Measurements from ENCODE around the gene PREX1. TPM values are rescaled to one million over a fixed set of nuclear protein-coding genes. Genes with fewer than 3 reads are reported as not detected.

PREX1 gene
- total and polyA plus RNA-seq, 2 experiments from 2014 or later = 2.4 to 10.3 TPM

GRCh38 chr20:48688579-48688978 lies 139.2 kb downstream of the PREX1 start:
- Mint-ChIP-seq H3K36me3 (ENCODE audit: low read depth) (peaks cover 10% of the 10 kb centered on the region), H3K27me3 (ENCODE audit: insufficient read depth, low read depth, poor library complexity) (peaks cover 7% of the 10 kb centered on the region), H3K27ac (no peak overlapping the region), H3K4me1 (peaks cover 5% of the 10 kb centered on the region), H3K9me3 (no peaks in the 10 kb centered on the region), H3K4me3 (no peak overlapping the region)
- H3K36me3 ChIP-seq (ENCODE audit: insufficient read depth) = no peaks in the 10 kb centered on the region
- H3K4me2 ChIP-seq = no peak overlapping the region
- H3K4me3 ChIP-seq = no peak overlapping the region
- no peaks in the 10 kb centered on the region for H3F3A ChIP-seq (replicated peaks; ENCODE audit: low read depth)
- no peaks in the 10 kb centered on the region for H4K20me1 ChIP-seq (replicated peaks; ENCODE audit: insufficient read depth)
- TF ChIP-seq ZNF331 (CRISPR knock-in tag; IDR thresholded peaks at IDR 0.05; ENCODE audit: low read depth) (no peak), CTCF (conservative IDR thresholded peaks at IDR 0.05; ENCODE audit: low read depth in 2 of 2) (no peak), ZNF462 (CRISPR knock-in tag; IDR thresholded peaks at IDR 0.05) (no peak), CREB1 (CRISPR knock-in tag; IDR thresholded peaks at IDR 0.05; ENCODE audit: low read depth) (no peak), ZNF114 (CRISPR knock-in tag; IDR thresholded peaks at IDR 0.05) (no peak), EZH2phosphoT487 (IDR thresholded peaks at IDR 0.05; ENCODE audit: unreplicated experiment) (no peak), POLR2AphosphoS5 (IDR thresholded peaks at IDR 0.05; ENCODE audit: low read depth) (no peak), JUNB (IDR thresholded peaks at IDR 0.05; ENCODE audit: unreplicated experiment) (no peak), EZH2 (IDR thresholded peaks at IDR 0.05; ENCODE audit: low read depth, unreplicated experiment) (no peak), NANOG (IDR thresholded peaks at IDR 0.05; ENCODE audit: borderline replicate concordance) (no peak), REST (IDR thresholded peaks at IDR 0.05; ENCODE audit: unreplicated experiment) (no peak), STAT1 (IDR thresholded peaks at IDR 0.05; ENCODE audit: unreplicated experiment) (no peak)
- TF ChIP-seq, protein P1, sequence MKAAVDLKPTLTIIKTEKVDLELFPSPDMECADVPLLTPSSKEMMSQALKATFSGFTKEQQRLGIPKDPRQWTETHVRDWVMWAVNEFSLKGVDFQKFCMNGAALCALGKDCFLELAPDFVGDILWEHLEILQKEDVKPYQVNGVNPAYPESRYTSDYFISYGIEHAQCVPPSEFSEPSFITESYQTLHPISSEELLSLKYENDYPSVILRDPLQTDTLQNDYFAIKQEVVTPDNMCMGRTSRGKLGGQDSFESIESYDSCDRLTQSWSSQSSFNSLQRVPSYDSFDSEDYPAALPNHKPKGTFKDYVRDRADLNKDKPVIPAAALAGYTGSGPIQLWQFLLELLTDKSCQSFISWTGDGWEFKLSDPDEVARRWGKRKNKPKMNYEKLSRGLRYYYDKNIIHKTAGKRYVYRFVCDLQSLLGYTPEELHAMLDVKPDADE (IDR thresholded peaks at IDR 0.05) = no peak
- H3K79me2 ChIP-seq (replicated peaks; ENCODE audit: insufficient read depth) = no peaks in the 10 kb centered on the region
- H3K9me2 ChIP-seq (ENCODE audit: insufficient read depth) = 0 out of 2 replicates have a peak, but pooled peaks cover 3% of the 10 kb centered on the region
- H3K27me3 ChIP-seq (ENCODE audit: insufficient read depth) = no peaks in the 10 kb centered on the region
- no peak overlapping the region for H2AFZ ChIP-seq
- H3K4me1 ChIP-seq (ENCODE audit: insufficient read depth) = 0 out of 2 replicates have a peak, but pooled peaks cover 2% of the 10 kb centered on the region
- ATAC-seq (no peak), DNase-seq (ENCODE audit: low spot score) (no peak)
- H3K27ac ChIP-seq (ENCODE audit: low read depth) = no peak overlapping the region
